Kasumi-1 (cell line): ENCODE measurements around the gene TGFBR3.
A peak's percentile ranks its signal among the peaks of the same experiment; 100 is the strongest.

Source experiments
- DNase-seq, 2 experiments: peaks; one replicate each; lab custom pipeline; 2025; lab: John Stamatoyannopoulos, UW

The TGFBR3 gene

DNA sequence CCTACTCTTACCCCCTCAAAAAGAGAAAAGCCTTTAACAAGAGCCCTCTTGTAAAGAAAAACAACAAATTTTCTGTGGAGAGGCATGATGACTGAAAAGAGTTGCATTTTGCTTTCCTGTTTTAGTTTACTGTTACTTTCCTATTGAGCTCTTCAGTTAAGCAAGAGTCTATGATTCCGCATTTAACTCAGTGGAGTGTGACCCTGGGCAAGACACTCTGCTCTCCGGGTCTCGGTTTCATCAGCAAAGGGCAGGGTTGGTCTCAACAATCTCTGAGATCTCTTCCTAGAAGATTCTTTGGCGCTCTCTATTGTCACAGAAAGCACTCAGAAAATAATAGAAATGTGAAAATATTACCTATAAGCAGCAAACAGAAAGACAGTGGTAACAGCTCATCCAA is 175.7 kb downstream of the TGFBR3 start:
- no peak for DNase-seq

DNA sequence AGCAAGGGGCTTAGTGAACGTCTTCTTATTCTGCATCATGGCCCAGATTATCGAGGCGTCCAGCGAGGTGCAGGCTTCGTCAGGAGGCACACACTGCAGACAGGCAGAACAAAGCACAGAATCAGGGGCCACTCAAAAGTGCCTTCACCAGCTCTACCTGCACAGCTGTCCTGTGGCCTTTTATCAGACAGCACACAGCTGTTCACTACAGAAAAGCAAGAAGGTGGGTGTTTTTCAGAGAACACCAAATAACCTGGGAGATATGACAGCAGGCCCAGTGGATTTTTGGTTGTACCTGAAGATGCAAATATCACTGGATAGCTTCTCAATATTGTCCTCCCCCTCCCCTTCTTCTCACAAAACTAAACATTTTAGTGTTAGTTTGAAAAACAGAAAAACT is 177.3 kb downstream of the TGFBR3 start:
- no peak for DNase-seq

DNA sequence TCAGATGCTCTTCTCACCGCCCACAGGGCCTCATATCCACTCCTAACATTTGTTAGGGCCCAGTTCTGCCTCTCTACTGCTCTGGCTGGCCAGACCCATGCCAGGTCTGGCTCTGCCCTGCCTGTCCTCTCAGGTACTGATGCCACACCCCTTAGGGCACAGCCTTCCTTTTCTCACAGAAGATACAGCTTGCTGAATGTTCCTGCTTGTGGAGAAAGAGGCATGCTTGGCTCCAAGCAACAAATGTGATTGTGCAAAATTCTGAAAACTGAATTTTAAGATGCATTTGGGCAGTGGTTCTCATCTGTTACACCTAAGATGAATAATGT is 178.1 kb downstream of the TGFBR3 start:
- no peak for DNase-seq

DNA sequence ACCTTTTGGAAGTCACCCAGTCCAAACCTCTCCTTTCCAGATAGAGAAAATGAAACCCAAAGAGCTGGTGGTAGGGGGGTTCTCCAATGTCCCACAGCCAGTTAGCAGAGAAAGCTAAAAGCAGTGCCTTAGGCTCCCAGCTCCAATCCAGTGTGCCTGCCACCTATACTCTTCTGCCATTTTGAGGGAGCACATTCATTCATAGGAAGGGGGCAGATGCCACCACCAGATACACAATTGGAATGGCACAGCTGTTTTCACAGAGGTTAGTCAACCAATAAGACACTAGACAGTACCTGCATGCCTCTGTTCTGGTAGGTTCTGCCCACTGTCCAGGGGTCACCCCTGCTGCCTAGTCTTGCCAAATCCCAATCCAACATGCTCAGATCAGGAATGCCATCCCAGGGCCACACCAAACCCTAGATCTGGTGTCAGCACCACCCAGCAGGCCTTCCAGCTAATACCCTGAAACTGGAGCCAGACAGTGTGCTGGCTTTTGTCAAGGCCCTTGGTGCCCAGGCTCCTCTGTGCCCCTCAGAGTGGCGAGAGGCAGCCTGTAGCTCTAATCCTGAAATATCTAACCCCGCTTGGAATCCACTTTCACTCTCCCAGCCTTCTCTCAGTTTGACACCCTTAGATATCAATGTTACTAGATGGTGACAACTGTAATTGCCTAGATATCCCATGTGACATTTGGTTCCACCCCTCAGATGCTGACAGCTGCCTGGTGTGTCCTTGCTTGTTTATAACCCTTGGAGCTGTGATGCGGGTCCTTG is 178.6 kb downstream of the TGFBR3 start:
- no peak for DNase-seq

- no peak for DNase-seq
Measured at GRCh38 chr1:91706140-91706957, 179.6 kb downstream of the TGFBR3 start.

DNA sequence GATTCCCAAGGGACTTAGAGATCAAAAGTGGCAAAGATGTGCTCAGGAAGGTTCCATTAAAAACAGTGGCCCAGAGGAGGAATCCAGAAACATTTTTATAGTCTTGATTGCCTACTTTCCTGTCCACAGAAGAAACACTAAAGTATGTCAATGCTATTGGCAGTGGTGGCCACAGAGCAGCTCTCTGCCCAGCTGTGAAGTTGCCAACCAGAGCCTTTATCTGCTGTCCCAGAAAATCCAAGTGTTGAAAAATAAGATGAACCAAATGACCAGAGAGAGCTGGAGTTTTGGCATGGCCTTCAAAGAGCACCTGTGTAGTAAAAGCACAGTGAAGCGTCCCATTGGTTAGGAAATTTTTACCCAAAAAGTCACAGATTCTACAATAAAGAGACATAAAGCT is 181.2 kb downstream of the TGFBR3 start:
- no peak for DNase-seq

- no peak for DNase-seq
Measured at GRCh38 chr1:91703095-91703494, 182.9 kb downstream of the TGFBR3 start.

- no peak for DNase-seq
Measured at GRCh38 chr1:91701472-91701869, 184.5 kb downstream of the TGFBR3 start.

- no peak for DNase-seq
Measured at GRCh38 chr1:91700771-91701471, 185.0 kb downstream of the TGFBR3 start.

DNA sequence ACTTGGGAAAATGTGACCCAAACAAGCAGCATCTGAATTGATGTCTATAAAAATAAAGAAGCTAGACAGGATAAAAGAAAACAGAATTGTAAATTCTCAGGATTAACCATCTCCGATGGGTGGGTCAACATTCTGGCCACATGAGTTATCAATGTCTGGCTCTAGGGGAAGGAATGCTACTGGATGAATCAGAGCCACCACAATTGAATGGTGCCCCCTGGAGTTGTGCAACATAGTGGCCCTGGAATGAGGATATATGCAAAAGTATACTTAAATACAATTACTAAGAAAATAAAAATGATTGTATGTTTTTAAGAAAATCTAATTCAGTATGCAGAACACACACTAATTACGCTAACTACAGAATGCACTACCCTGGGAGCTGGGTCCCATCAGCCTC is 185.6 kb downstream of the TGFBR3 start:
- no peak for DNase-seq

- DNase-seq = no peak
Measured at GRCh38 chr1:91699339-91699974, 186.5 kb downstream of the TGFBR3 start.

- DNase-seq = no peak
Measured at GRCh38 chr1:91697861-91698260, 188.1 kb downstream of the TGFBR3 start.

- no peak for DNase-seq
Measured at GRCh38 chr1:91697416-91697815, 188.5 kb downstream of the TGFBR3 start.

GRCh38 chr1:91696321-91696720 is 189.6 kb downstream of the TGFBR3 start:
- no peak for DNase-seq

DNA sequence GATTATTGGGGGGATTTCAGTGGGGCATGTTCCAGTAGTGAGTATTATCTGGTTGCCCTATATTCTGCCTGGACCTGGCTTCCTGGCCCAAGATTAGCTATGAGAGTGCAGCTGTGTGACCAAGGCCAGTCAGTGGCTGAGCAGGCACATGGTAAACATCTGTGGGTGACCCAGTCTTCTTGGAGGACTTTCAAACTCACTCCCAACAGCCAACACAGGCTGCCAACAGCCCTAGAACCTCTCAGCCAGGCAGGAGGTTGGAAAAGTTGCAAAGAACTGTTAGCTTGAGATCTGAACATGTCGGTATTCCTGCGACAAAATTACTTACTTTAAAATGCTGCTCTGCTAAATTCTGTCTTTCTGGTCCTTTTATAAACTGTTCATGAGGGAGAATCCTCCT is 192.4 kb downstream of the TGFBR3 start:
- no peak for DNase-seq

- DNase-seq = no peak
Measured at GRCh38 chr1:91691525-91691924, 194.4 kb downstream of the TGFBR3 start.

DNA sequence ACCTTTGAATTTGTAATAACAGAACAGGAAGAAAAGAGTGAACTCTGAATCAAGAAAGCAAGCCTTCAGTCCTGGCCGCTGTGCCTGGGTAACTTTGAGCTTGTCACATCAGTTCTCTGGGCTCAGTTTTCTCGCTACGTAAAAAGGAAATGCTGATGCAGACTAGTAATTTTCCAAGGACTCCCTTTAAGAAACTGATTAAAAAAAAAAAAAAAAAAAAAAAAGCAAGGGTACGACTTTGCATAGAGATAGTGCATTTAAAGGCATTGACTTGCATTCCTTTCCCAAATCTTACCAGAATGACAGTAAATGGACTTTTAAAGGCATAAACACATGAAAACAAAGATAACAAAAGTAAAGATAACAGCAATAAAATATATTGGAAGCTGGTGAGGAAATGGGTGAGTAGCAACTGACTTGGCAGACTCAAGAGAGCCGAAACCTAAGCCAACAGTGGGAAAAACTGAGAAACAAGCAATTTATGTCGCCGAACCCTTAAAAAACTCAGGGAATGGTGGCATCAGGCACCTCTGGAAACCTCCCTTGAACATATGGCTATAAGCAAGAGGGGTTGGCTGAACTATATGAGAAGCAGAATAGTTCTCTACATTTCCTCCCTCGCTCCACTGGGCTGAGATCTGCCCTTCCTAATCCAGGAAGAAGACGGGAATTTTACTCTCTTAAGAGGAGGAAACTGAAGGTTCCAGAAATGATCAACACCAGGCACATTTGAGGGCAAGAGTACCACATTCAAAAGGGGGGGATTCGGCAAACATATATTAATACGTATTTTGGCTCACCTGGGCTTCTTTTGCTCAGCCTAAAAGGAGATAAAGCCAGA is 196.1 kb downstream of the TGFBR3 start:
- DNase-seq = no peak

GRCh38 chr1:91687452-91687851 is 198.5 kb downstream of the TGFBR3 start:
- DNase-seq = no peak

GRCh38 chr1:91685994-91686393 is 200.0 kb downstream of the TGFBR3 start:
- DNase-seq = no peak

- DNase-seq = peak; percentile 86 to 89
Measured at GRCh38 chr1:91684481-91685196, 201.3 kb downstream of the TGFBR3 start.

GRCh38 chr1:91683598-91683951 is 202.4 kb downstream of the TGFBR3 start:
- no peak for DNase-seq
